ENCODE measurements around the gene PHYKPL. TPM values are rescaled to one million over a fixed set of nuclear protein-coding genes. Genes with fewer than 3 reads are reported as not detected.

PHYKPL gene
- total and polyA plus RNA-seq, 2 donors (not counting 3 experiments of a cell fraction or from before 2014, with no cell fraction given): 71.7 to 81.7 TPM

DNA sequence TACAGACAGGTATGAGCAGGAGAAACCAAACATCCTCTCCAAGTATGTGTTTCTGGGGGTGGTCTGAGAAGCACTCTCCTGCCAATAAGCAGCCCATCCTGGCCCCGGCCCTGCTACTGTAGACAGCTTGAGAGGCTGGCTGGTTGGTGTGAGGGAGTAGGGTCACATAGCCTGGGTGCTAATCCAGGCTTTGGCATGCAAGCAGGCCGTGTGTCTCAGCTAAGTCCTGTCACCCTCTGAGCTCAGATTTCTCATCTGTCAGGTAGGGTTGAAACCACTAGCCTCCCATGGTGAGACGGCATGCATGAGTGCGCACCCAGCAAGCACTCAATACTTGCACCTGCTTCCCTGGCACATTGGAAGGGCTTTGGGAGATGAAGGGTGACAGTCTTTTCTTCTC lies 49.8 kb upstream of the PHYKPL start:
- ChIA-PET POLR2A (no interaction called here), CTCF (interaction anchor here (2.7 to 5.6 kb wide), 2 partner anchors 1211 to 1212 kb away, joined by 15 to 65 read pairs; no protein-coding TSS in a partner anchor)
- Histone ChIP-seq H4K20me1 (replicated peaks; ENCODE audit: control insufficient read depth, extremely low read depth, insufficient read depth, low read length) (no peaks in the 10 kb centered on the region), H2AFZ (ENCODE audit: low read depth, low read length) (no peak overlapping the region), H3K27ac (ENCODE audit: insufficient read depth, low read depth, low read length) (no peak overlapping the region), H3K4me1 (ENCODE audit: control insufficient read depth, extremely low read depth, insufficient read depth, low read length) (no peaks in the 10 kb centered on the region), H3K9ac (replicated peaks; ENCODE audit: extremely low read depth, insufficient read depth, low read length) (no peak overlapping the region), H3K4me3 (replicated peaks in 1 of 3; ENCODE audit: insufficient read depth in 1 of 3, low read depth in 1 of 3, low read length in 3 of 3) (no peak overlapping the region), H3K79me2 (ENCODE audit: control insufficient read depth, insufficient read depth, low read length) (no peaks in the 10 kb centered on the region), H3K9me1 (replicated peaks; ENCODE audit: control insufficient read depth, extremely low read depth, insufficient read depth, low read length) (no peaks in the 10 kb centered on the region), H3K27me3 (ENCODE audit: control insufficient read depth in 2 of 2, insufficient read depth in 2 of 2, low read length in 2 of 2) (no peaks in the 10 kb centered on the region), H3K36me3 (ENCODE audit: control insufficient read depth in 2 of 2, extremely low read depth in 1 of 2, insufficient read depth in 2 of 2, low read length in 2 of 2) (no peaks in the 10 kb centered on the region), H3K9me3 (replicated peaks; ENCODE audit: control insufficient read depth, insufficient read depth, low read length) (peaks cover 3% of the 10 kb centered on the region), H3K4me2 (ENCODE audit: insufficient read depth, low read length) (no peak overlapping the region)
- FAIRE-seq: no peak
- intact Hi-C loops (cut with micrococcal nuclease): loop anchor here (5.0 kb wide), 1 partner anchor 180 kb away; no protein-coding TSS in a partner anchor
- dilution Hi-C loops (cut with MboI; ENCODE audit: extremely low pct_ligation_motif_present, low sequenced_read_pairs): no loop called here
- no TSS peak for BruUV-seq (replicated peaks)
- no peak for DNase-seq (ENCODE audit: low read depth, low spot score)
- TF ChIP-seq MYC (IDR thresholded peaks at IDR 0.05; ENCODE audit: low read depth, low read length) (no peak), EZH2 (IDR thresholded peaks at IDR 0.05; ENCODE audit: borderline replicate concordance, low read depth, low read length, severe bottlenecking) (no peak), FOS (IDR thresholded peaks at IDR 0.05; ENCODE audit: borderline replicate concordance, insufficient read depth, low read length) (no peak), POLR2A (IDR thresholded peaks at IDR 0.05; ENCODE audit: low read depth, low read length) (no peak), POLR2AphosphoS5 (IDR thresholded peaks at IDR 0.05; ENCODE audit: insufficient read depth, low read depth, low read length) (no peak), JUN (IDR thresholded peaks at IDR 0.05; ENCODE audit: borderline replicate concordance, insufficient read depth, insufficient read length, low read depth) (no peak), GATA2 (IDR thresholded peaks at IDR 0.05; ENCODE audit: insufficient read depth, insufficient read length, low read depth, low read length) (no peak)
- TF ChIP-seq, protein P1, sequence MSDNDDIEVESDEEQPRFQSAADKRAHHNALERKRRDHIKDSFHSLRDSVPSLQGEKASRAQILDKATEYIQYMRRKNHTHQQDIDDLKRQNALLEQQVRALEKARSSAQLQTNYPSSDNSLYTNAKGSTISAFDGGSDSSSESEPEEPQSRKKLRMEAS (IDR thresholded peaks at IDR 0.05; ENCODE audit: insufficient read depth, insufficient read length): no peak
- TF ChIP-seq, protein P2, sequence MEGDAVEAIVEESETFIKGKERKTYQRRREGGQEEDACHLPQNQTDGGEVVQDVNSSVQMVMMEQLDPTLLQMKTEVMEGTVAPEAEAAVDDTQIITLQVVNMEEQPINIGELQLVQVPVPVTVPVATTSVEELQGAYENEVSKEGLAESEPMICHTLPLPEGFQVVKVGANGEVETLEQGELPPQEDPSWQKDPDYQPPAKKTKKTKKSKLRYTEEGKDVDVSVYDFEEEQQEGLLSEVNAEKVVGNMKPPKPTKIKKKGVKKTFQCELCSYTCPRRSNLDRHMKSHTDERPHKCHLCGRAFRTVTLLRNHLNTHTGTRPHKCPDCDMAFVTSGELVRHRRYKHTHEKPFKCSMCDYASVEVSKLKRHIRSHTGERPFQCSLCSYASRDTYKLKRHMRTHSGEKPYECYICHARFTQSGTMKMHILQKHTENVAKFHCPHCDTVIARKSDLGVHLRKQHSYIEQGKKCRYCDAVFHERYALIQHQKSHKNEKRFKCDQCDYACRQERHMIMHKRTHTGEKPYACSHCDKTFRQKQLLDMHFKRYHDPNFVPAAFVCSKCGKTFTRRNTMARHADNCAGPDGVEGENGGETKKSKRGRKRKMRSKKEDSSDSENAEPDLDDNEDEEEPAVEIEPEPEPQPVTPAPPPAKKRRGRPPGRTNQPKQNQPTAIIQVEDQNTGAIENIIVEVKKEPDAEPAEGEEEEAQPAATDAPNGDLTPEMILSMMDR (IDR thresholded peaks at IDR 0.05; ENCODE audit: extremely low read depth in 1 of 2, insufficient read depth in 1 of 2, low read depth in 1 of 2, low read length in 2 of 2): no peak
